HG02678 (cell line): ENCODE data around the gene ZNF718.
"Not testable (repeated sequence)": the region's sequence is repeated elsewhere in the genome, so short reads cannot be mapped to it uniquely, and the experiment has no call there.

Source experiments
- ATAC-seq: cut with Tn5 transposase; IDR thresholded peaks from one replicate; pipeline ENCODE4 v1.9.1; 2021; ENCODE audit warnings: mild to moderate bottlenecking, moderate library complexity; ENCODE audit not compliant: unreplicated experiment

The ZNF718 gene

GRCh38 chr4:124275-125081 is at the start of gene ZNF718:
TSS of gene ZNF718 (plus strand) at chr4:124501. CDS start at chr4:124671, 170 bp downstream.
- peak; percentile 97 for ATAC-seq

GRCh38 chr4:85951-86350 is 38.4 kb upstream of the ZNF718 start:
- no peak for ATAC-seq

DNA sequence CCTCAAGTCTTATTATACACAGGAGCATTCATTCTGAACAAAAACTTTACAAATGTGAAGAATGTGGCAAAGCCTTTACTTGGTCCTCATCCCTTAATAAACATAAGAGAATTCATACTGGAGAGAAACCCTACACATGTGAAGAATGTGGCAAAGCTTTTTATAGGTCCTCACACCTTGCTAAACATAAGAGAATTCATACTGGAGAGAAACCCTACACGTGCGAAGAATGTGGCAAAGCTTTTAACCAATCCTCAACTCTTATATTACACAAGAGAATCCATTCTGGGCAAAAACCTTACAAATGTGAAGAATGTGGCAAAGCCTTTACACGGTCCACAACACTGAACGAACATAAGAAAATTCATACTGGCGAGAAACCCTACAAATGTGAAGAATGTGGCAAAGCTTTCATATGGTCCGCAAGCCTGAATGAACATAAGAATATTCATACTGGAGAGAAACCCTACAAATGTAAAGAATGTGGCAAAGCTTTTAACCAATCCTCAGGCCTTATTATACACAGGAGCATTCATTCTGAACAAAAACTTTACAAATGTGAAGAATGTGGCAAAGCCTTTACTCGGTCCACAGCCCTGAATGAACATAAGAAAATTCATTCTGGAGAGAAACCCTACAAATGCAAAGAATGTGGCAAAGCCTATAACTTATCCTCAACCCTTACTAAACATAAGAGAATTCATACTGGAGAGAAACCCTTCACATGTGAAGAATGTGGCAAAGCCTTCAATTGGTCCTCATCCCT is 37.6 kb upstream of the ZNF718 start:
- not testable (repeated sequence) for ATAC-seq

DNA sequence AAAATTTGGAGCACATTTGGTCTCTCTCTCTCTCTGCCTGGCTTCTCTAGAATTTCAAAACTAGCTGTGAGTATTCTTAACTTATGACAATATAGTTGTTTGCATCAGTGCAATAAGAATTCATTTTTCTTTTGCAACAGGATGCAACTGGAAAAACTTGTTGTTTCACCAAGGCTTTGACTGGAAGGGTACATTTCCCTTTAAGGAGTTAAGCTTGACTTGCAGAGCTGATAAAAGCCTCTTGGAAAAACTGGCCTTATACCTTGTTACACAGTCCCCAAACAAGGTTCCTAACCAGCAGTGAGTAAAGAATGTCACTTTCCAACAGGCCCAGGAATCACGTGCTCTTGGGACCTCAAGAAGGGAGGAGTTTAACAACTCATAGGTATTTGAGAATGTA is 25.9 kb upstream of the ZNF718 start:
- ATAC-seq: no peak

- no peak for ATAC-seq
Measured at GRCh38 chr4:99863-100262, 24.4 kb upstream of the ZNF718 start.

DNA sequence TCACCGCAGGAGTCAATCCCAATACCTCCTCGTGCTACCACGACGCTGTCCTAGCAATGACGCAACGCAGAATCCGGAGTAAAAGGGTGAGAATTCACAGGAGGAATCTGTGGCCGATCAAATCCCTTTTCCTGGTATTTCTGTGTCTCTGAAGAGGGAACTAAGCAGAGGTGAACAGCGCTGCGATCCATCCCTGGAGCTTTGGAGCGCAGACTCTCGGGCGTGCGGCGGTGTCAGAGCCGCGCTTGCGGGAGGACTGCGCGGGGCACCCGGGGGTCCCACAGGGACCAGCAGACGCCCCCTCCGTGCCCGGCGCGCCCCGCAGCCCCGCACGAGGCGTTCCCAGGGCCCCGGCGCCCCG is 17.2 kb upstream of the ZNF718 start:
- ATAC-seq: no peak

DNA sequence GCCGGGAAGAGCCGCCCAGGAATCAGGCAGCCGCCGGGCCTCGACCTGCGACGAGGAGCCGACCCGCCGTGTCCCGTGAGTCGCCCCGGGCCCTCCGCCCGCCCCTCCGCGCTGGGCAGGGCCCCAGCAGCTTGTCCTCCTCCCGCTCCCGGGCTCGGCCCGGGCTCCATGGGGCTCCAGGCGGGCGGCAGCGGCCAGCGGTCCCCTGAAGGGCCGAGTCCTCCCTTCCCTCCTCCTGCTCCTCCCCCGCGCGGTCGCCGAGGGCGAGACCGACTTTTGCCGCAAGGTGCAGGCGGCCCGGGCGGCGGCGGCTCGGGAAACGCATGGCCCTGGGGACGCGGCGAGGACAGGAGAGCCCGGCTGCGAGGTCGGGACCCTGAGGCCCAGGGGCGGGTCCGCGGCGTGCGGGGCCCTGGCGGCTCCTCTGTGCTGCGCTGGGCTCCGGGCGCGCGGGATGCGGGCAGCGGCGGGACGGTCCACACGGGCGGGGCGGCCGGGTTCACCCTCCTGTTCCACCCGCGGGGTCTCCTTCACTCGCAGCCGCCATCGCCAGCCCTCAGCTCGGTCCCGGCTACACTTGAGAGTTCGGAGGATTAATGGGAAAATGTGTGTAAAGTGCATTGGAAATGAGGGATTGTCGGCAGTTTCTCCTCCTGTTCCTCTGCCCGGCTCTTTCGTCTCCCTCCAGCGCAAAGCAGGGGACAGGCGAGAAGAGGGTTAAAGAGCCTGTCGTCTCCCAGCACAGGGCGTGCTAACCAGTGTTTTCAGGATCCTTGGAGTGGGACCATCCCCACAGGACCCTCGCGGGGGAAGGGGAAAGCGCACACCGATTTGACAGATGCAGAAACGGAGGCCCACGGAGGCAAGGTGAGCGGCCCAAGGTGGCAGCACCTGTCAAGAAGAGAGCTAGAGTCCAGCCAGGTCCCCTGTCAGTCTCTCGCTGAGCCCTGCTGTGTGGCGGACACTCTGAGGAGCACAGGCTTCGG is 16.6 kb upstream of the ZNF718 start:
- ATAC-seq: no peak

- ATAC-seq: no peak
Measured at GRCh38 chr4:112771-113170, 11.5 kb upstream of the ZNF718 start.

DNA sequence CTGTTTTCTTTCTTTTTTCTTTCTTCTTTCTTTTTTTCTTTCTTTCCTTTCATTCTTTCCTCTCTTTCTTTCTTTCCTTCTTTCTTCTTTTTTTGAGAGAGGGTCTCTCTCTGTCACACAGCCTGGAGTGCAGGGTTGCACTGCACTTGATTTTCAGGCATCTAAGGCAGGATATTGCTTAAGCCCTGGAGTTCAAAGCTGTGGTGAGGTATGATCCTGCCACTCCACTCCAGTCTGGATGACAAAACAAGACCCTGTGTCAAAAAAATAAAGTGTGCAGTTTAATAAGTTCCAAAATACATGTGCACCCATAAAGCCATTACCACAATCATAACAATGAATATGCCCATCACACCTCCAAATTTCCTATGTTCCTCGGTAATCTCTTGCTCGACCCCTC is 10.6 kb upstream of the ZNF718 start:
- ATAC-seq: no peak

- ATAC-seq: no peak
Measured at GRCh38 chr4:114149-114548, 10.2 kb upstream of the ZNF718 start.

DNA sequence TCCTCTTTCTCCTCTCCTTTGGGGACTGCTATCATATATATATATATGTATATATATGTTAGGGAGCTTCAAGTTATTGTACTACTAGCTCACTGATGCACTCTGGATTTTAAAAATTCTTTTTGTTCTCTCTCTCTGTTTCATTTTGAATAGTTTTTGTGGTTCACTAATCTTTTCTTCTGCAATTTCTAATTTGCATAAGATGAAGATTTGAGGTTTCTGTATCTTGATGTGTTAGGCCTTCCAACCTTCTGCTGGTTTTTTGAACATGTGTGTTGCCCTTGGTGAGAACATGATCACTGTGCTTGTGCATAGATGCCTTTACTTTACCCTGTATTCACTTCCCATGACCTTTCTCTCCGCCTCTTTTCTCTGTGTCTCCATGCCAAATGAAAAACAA is 7.8 kb upstream of the ZNF718 start:
- no peak for ATAC-seq

DNA sequence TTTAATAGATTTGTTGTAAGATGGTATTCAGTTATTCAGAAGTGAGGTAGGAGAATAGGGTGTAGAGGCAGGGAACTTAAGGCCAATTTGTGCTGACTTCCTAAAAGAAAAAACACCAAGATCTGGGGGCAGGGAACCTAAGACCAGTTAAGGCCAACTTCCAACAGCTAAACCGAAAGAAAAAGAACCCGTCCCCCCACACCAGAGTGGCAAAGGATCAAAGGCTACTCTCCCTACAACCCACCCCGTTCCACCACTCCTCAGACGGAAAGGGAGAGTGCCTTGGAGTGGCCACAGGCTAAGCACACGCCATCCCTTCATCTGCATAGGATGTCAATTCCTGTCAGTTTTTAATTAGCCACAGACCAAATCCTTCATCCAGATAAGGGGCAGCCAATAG is 3.7 kb upstream of the ZNF718 start:
- no peak for ATAC-seq

DNA sequence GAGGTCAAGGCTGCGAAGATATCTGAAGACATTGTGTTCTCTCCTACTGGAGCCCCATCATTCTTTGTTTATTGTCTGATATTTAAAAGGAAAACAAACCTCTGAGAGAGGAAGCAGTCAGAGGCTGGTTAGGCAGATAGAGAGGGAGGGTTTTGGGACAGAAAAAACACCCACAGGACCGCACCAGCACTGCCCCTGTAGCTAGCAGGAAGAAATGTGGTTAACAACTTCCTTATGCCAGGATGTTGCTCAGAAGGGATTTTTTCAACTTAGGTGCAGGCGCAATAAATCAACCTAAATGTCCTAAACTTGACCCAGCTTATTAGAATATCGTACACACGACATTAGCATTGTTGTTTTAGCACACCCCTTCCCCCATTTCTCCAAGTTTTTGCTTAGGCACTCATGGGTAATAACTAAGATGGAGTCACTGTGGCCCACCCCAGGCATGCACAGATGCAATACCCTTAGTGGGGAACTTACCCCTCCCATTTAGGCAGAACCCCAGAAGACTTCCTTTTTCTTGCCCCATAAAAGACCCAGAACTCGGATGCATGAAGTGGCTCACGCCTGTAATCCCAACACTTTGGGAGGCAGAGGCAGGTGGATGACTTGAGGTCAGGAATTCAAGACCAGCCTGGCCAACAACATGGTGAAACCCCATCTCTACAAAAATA is 2.8 kb upstream of the ZNF718 start:
- ATAC-seq: no peak

- not testable (repeated sequence) for ATAC-seq
Measured at GRCh38 chr4:123922-124274, 403 bp upstream of the ZNF718 start.

DNA sequence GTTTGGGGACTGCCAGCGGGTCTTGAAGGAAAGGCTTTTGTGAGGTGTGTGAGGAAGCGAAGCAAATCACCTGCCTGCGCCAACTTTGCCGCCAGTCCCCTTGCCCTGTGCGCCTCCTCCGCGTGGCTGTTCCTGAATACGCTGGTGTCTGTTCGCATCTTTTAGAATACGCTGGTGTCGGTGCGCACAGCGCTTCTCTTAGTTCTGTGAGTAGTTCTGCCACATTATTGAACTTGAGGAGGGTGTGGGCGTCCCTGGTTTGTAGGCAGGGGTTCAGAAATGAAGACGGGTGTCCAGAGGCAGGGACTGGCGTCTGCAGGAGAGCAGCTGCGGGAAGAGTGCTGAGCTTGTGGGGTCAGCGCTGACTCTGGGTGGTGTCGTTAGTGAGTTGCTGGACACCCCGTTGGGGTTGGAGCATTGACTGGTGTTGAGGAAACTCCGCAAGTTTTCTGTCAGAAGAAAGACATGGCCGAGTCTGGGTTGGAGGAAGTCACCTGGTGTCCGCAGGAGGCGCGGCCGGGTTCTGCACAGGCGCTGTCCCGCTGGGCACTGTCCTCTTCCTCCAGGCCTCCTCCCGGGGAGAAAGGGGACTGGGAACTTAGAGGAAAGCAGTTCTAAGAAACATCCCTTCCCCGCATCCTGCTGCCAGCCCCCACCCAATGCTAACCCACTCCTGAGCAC is 930 bp downstream of the ZNF718 start:
- ATAC-seq: peak; percentile 13

DNA sequence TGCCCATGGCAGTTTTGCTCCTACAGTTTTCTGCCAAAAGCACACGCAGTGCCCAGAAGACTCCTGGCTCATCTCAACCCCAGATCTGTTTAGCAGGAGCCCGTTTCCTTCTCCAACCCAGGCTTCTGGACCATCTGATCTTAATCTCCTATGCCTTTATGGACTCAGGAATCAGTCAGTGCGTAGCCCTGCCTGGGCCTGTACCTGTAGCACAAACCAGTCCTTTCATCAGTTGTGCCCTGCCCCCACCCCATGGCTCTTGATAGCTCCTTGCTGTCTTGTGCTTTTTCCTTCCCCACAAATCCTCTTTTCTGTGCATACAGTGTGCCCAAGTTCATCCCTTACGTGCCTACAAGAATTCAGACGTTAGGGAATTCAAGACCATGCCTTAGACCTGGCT is 1.5 kb downstream of the ZNF718 start:
- ATAC-seq: no peak

DNA sequence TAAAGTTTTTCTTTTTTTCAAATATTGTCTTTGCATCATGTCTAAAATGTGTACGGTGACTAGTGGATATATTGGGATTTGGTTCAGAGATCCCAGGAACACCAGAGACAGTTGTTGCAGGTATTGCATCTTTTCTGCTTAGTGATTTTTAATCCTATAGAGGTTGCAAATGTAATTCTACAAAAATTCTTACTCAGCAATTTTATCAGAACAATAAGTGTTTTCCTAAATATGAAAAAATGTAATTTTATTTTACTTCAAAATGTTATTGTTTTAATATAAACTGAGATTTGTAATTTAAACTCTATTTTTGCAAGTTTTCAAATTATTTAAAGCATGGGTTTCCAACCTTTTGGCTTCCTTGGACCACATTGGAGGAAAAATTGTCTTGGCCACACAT is 8.2 kb downstream of the ZNF718 start:
- ATAC-seq: no peak

DNA sequence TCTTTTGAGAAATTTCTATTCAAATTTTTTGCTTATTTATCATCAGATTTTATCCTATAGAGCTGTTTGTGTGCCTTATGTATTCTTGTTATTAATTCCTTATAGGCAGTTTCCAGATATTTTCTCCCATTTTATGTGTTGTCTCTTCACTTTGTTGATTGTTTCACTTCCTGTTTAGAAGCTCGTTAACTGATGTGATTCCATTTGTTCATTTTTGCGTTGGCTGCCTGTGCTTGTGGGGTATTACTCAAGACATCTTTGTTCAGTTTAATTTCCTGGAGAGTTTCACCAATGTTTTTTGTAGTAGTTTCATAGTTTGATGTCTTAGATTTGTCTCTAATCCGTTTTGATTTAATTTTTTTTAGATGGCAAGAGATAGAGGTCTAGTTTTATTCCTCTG is 14.6 kb downstream of the ZNF718 start:
- no peak for ATAC-seq

DNA sequence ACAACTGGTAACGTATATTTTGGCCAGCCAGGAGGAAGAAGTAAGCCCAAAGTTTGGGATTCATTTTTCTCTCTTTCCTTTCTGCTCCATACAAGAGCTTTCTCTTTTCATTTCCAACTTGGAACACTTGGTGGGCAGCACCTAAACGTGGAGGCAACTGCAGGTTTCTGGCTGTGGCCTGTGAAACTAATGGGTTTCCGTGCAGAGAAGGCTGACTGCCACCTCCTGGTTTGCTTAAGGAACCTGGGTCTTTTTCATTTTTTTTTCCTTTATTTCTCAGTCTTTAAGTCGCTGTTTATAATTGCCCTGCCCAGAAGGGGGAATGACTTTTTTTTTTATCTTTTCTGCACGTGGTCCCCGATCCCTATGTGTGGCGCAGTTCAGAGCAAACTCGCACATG is 15.4 kb downstream of the ZNF718 start:
- ATAC-seq: no peak

DNA sequence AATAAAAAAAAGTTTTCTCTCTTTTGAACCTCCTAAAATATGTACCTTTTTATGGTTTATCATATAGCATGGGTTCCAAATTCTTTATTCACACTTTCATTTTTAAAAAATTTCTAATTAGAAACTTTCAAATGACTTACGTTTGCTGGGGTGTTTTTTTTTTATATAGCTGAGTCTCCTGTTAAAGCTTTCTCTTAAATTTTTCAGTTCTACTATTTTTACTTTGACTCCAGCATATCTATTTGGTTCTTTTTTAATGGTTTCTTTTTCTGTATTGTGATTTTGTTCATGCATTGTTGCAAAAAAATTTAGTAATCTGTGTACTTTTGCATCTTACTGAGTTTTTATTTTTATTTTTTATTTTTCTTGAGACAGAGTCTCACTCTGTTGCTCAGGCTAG is 22.3 kb downstream of the ZNF718 start:
- ATAC-seq: no peak
